ENCODE data around the gene ING4.
A peak's percentile ranks its signal among the peaks of the same experiment; 100 is the strongest.

The ING4 gene

GRCh38 chr12:6697584-6698351 lies 34.8 kb upstream of the ING4 start:
- H3K27me3 ChIP-seq (ENCODE audit: control insufficient read depth, insufficient read depth, low read length), result peaks cover 30% of the 10 kb centered on the region
- peaks cover 15% of the 10 kb centered on the region for H3K4me1 ChIP-seq (ENCODE audit: control insufficient read depth, insufficient read depth, low read length)
- peak overlapping the region; percentile 12; the same call in 1 of the 2 replicates for H3K4me3 ChIP-seq (ENCODE audit: low read depth, low read length)

GRCh38 chr12:6696690-6697583 lies 34.0 kb upstream of the ING4 start:
- no peak overlapping the region for H3K27ac ChIP-seq (ENCODE audit: low read depth, low read length)
- peaks cover 3% of the 10 kb centered on the region; the same call in 1 of the 2 replicates for H3K36me3 ChIP-seq (ENCODE audit: control insufficient read depth, insufficient read depth, low read length)
- no peak overlapping the region for H3K9ac ChIP-seq (ENCODE audit: low read length)
- no peaks in the 10 kb centered on the region for H3K9me3 ChIP-seq (ENCODE audit: control insufficient read depth, insufficient read depth, low read depth, low read length)
- no peak overlapping the region for H3K4me3 ChIP-seq (ENCODE audit: low read depth, low read length)
- H3K27me3 ChIP-seq (ENCODE audit: control insufficient read depth, insufficient read depth, low read length), result peaks cover 29% of the 10 kb centered on the region
- peaks cover 15% of the 10 kb centered on the region for H3K4me1 ChIP-seq (ENCODE audit: control insufficient read depth, insufficient read depth, low read length)

More at GRCh38 chr12:6697584-6698351, 34.8 kb upstream of the ING4 start:
- H3K36me3 ChIP-seq (ENCODE audit: control insufficient read depth, insufficient read depth, low read length), result peaks cover 3% of the 10 kb centered on the region; the same call in 1 of the 2 replicates
- H3K27ac ChIP-seq (ENCODE audit: low read depth, low read length), result no peak overlapping the region
- H3K9me3 ChIP-seq (ENCODE audit: control insufficient read depth, insufficient read depth, low read depth, low read length), result no peaks in the 10 kb centered on the region
- no peak overlapping the region for H3K9ac ChIP-seq (ENCODE audit: low read length)

DNA sequence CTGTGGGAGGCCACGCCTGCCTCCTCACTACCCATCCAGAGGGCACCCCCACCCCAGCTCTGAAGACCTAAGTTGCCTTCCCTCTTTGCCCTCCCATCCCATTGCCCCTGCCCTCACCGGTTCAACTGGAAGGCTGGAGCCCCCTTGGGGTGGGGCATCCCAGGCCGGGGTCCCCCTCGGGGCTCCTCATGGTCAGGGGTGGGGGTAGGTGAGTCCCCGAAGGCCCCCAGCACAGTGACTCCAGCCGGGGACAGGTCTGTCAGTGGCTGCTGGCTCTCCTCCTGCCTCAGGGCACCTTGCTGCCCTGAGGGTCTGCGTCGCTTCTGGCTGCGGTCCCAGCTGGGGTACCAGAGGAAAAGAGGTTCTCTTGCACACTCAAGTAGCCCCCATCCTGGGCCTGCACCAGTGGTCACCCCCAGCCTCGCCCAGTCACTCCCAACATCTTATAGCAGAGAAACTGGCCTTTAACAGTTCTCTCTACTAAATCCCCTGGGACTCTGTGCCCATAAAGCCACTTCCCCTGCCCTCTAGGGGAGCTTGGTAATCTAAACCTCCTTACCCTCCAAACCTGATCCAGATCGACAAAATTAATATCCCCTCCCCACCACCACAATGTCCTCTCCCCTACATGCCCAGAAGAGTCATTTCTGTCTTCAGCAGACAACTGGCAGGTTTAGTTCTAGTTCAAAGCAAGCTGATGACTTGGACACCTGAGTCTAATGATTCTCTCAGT lies 32.6 kb upstream of the ING4 start:
- H3K36me3 ChIP-seq (ENCODE audit: control insufficient read depth, insufficient read depth, low read length), result peaks cover 3% of the 10 kb centered on the region; the same call in 1 of the 2 replicates
- no peak overlapping the region for H3K27ac ChIP-seq (ENCODE audit: low read depth, low read length)
- H3K9ac ChIP-seq (ENCODE audit: low read length), result no peak overlapping the region
- H3K27me3 ChIP-seq (ENCODE audit: control insufficient read depth, insufficient read depth, low read length), result peaks cover 16% of the 10 kb centered on the region
- peaks cover 15% of the 10 kb centered on the region for H3K4me1 ChIP-seq (ENCODE audit: control insufficient read depth, insufficient read depth, low read length)
- no peaks in the 10 kb centered on the region for H3K9me3 ChIP-seq (ENCODE audit: control insufficient read depth, insufficient read depth, low read depth, low read length)
- H3K4me3 ChIP-seq (ENCODE audit: low read depth, low read length), result no peak overlapping the region

DNA sequence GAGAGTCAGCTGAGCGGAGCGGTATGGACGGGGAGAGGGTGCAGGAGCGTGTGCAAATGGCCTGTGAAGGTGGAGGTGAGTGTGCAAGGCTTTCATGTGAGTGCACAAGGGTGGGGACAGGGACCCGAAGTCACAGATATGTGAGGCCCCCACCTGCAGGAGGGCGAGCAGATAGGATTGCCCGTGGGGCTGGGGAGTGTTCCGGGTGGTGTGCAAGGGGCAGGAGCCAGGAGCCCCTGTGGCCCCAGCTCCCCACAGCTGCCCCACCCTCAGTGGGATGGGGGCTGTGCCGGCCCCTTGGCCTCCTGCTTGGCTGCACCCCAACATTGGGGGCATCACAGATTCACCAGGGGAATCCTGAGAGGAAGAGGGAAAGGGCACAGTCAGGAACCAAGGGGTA lies 31.8 kb upstream of the ING4 start:
- Histone ChIP-seq H3K27me3 (ENCODE audit: control insufficient read depth, insufficient read depth, low read length) (peaks cover 15% of the 10 kb centered on the region), H3K27ac (ENCODE audit: low read depth, low read length) (no peak overlapping the region), H3K9ac (ENCODE audit: low read length) (peak overlapping the region; percentile 16), H3K4me1 (ENCODE audit: control insufficient read depth, insufficient read depth, low read length) (peaks cover 15% of the 10 kb centered on the region), H3K36me3 (ENCODE audit: control insufficient read depth, insufficient read depth, low read length) (peaks cover 3% of the 10 kb centered on the region; the same call in 1 of the 2 replicates), H3K9me3 (ENCODE audit: control insufficient read depth, insufficient read depth, low read depth, low read length) (no peaks in the 10 kb centered on the region), H3K4me3 (ENCODE audit: low read depth, low read length) (no peak overlapping the region)

- Histone ChIP-seq H3K9me3 (ENCODE audit: control insufficient read depth, insufficient read depth, low read depth, low read length) (no peaks in the 10 kb centered on the region), H3K27ac (ENCODE audit: low read depth, low read length) (no peak overlapping the region), H3K9ac (ENCODE audit: low read length) (no peak overlapping the region), H3K27me3 (ENCODE audit: control insufficient read depth, insufficient read depth, low read length) (0 out of 2 replicates have a peak, but pooled peaks cover 8% of the 10 kb centered on the region), H3K36me3 (ENCODE audit: control insufficient read depth, insufficient read depth, low read length) (peaks cover 3% of the 10 kb centered on the region; the same call in 1 of the 2 replicates), H3K4me1 (ENCODE audit: control insufficient read depth, insufficient read depth, low read length) (peaks cover 8% of the 10 kb centered on the region; the same call in 1 of the 2 replicates), H3K4me3 (ENCODE audit: low read depth, low read length) (no peak overlapping the region)
These were observed 31.0 kb upstream of the ING4 start for GRCh38 chr12:6693832-6694355.

GRCh38 chr12:6692888-6693287 lies 30.0 kb upstream of the ING4 start:
- H3K4me1 ChIP-seq (ENCODE audit: control insufficient read depth, insufficient read depth, low read length), result peaks cover 2% of the 10 kb centered on the region; the same call in 1 of the 2 replicates
- H3K9ac ChIP-seq (ENCODE audit: low read length), result no peak overlapping the region
- no peaks in the 10 kb centered on the region for H3K27me3 ChIP-seq (ENCODE audit: control insufficient read depth, insufficient read depth, low read length)
- H3K27ac ChIP-seq (ENCODE audit: low read depth, low read length), result no peak overlapping the region
- no peak overlapping the region for H3K4me3 ChIP-seq (ENCODE audit: low read depth, low read length)
- no peaks in the 10 kb centered on the region for H3K9me3 ChIP-seq (ENCODE audit: control insufficient read depth, insufficient read depth, low read depth, low read length)
- peaks cover 3% of the 10 kb centered on the region; the same call in 1 of the 2 replicates for H3K36me3 ChIP-seq (ENCODE audit: control insufficient read depth, insufficient read depth, low read length)

DNA sequence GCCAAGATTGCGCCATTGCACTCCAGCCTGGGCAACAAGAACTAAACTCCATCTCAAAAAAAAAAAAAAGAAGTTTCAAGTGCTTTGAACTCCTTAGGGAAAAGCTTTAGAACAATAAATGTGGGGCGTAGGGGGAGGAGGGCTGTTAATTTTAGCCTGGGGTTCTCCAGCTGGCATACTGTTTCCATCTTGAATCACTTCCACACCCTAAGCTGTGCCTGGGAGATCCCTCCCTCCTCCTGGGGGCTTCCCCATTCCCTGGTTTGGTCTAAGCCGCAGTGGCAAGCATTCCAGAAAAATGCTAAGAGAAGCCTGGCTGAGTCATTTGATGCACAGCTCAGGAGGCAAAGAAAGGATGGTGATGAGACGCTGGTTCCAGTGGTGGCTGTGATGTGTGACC lies 28.6 kb upstream of the ING4 start:
- no peak overlapping the region for H3K27ac ChIP-seq (ENCODE audit: low read depth, low read length)

DNA sequence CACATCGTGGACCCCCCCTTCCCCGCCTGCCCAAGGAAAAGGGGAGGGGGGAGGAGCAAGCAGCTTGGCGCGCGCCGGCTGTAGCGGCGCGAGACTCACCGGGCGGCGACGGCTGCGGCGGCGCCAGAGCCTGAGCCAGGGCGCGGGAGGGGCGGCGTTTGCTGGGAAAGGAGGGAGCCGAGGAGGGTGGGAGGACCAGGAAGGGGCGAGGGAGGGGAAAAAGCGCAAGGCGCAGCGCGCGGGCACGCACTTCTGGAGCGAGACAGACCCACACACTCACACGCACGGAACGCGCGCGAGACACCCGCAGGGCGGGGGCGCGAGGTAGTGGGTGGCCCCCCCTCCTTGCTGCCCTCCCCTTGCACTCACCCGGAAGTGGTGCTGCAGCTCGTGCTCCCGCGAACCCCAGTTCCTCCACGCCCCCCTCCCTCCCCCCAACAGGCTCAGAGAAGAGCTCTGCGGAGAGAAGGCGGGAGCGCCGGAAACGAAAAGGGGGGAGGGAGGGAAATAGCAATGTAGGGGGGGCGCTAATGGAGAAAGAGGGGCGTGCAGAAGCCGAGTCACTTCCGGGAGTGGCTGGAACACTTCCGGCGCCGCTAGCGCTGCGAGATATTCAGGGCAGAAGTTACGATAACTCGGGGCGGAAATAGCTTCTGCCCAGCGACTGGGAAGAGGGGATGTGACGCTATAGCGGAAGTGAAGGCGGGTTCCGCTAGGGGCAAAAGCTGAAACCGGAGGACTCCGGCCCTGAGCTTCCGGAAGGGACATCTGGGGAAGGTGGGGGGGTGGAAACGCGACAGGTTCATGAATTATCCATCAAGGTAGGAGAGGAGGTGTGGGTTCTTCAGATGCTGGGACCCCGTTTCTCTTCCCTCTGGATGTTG lies 26.3 kb upstream of the ING4 start, which contains the start of gene ZNF384:
Gene ZNF384 (minus strand): TSS at position 377 of the 884 bp plus-strand sequence. CDS start 9,855 bp downstream, outside the sequence.
- H3K4me1 ChIP-seq (ENCODE audit: control insufficient read depth, insufficient read depth, low read length), result peaks cover 10% of the 10 kb centered on the region; the same call in 1 of the 2 replicates

More for the DNA sequence above, 28.6 kb upstream of the ING4 start:
- no peak overlapping the region for H3K4me3 ChIP-seq (ENCODE audit: low read depth, low read length)
- peaks cover 8% of the 10 kb centered on the region for H3K36me3 ChIP-seq (ENCODE audit: control insufficient read depth, insufficient read depth, low read length)
- no peak overlapping the region for H3K9ac ChIP-seq (ENCODE audit: low read length)
- H3K9me3 ChIP-seq (ENCODE audit: control insufficient read depth, insufficient read depth, low read depth, low read length), result no peaks in the 10 kb centered on the region
- no peaks in the 10 kb centered on the region for H3K27me3 ChIP-seq (ENCODE audit: control insufficient read depth, insufficient read depth, low read length)
- peaks cover 10% of the 10 kb centered on the region; the same call in 1 of the 2 replicates for H3K4me1 ChIP-seq (ENCODE audit: control insufficient read depth, insufficient read depth, low read length)

DNA sequence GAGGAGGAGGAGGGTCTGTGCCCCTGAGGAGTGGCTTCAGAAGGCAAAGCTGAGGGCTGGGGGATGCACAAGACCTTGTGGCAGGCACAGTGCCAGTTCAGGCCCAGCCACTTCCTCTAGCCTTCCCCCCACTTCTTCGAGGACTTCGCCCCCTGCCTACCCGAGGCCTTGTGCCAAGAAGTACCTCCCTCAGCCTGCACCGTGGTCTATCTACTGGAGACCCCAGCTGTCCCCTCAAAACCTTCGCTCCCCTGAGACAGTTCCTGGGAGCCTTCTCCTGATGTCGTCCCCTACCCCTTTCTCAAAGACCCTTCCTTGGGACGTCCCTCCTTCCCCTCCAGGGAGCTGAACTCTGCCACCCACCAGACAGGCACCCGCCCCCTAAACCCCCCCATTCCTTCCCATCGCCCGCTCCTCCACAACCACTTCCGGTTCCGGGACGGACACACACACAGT lies 25.7 kb upstream of the ING4 start:
- Histone ChIP-seq H3K36me3 (ENCODE audit: control insufficient read depth, insufficient read depth, low read length) (peaks cover 15% of the 10 kb centered on the region), H3K4me1 (ENCODE audit: control insufficient read depth, insufficient read depth, low read length) (peaks cover 10% of the 10 kb centered on the region; the same call in 1 of the 2 replicates), H3K9ac (ENCODE audit: low read length) (peak overlapping the region; percentile 94), H3K9me3 (ENCODE audit: control insufficient read depth, insufficient read depth, low read depth, low read length) (no peaks in the 10 kb centered on the region), H3K27ac (ENCODE audit: low read depth, low read length) (peak overlapping the region; percentile 90), H3K27me3 (ENCODE audit: control insufficient read depth, insufficient read depth, low read length) (no peaks in the 10 kb centered on the region), H3K4me3 (ENCODE audit: low read depth, low read length) (peak overlapping the region; percentile 90)

More for the DNA sequence above, 26.3 kb upstream of the ING4 start, which contains the start of gene ZNF384:
- Histone ChIP-seq H3K27ac (ENCODE audit: low read depth, low read length) (peak within 1 kb of the TSS; percentile 90), H3K27me3 (ENCODE audit: control insufficient read depth, insufficient read depth, low read length) (no peaks in the 10 kb centered on the region), H3K9ac (ENCODE audit: low read length) (peak within 1 kb of the TSS; percentile 94), H3K9me3 (ENCODE audit: control insufficient read depth, insufficient read depth, low read depth, low read length) (no peaks in the 10 kb centered on the region), H3K36me3 (ENCODE audit: control insufficient read depth, insufficient read depth, low read length) (peaks cover 9% of the 10 kb centered on the region), H3K4me3 (ENCODE audit: low read depth, low read length) (peak within 1 kb of the TSS; percentile 90)
